K562 (cell line): ENCODE results near the gene AJM1. TPM values are rescaled to one million over a fixed set of nuclear protein-coding genes. Genes with fewer than 3 reads are reported as not detected.
A peak's percentile ranks its signal among the peaks of the same experiment; 100 is the strongest.

Source experiments
- ATAC-seq: fragments of 200-7000 bp; cut with Tn5 transposase; 3 replicates; pipeline ENCODE4 v1.9.1; 2020; ENCODE audit warnings: moderate library complexity
- BruUV-seq: library from RNA; stranded (reverse); fragments of 400-500 nt; replicated peaks from 2 replicates; lab custom pipeline; 2021; lab: Mats Ljungman, UMichigan
- CTCF ChIA-PET: fragments of 300-600 bp; formaldehyde crosslinking; extraction: SDS; loops from one replicate; lab custom pipeline; 2021; ENCODE audit warnings: low intra/inter-chr PET ratio; lab: Yijun Ruan, JAX
- POLR2A ChIA-PET: fragments of 300-600, 350-650 bp; sonication (Branson Sonifier 250); formaldehyde crosslinking; extraction: SDS; loops from one replicate; lab custom pipeline; 2021; ENCODE audit warnings: antibody characterized with exemption, inconsistent platforms; lab: Yijun Ruan, JAX
- DNase-seq, 4 experiments: peaks; one replicate each; pipeline versions ENCODE4 v3.0.0 to v3.0.0-alpha.2; 2011 to 2018; ENCODE audit warnings: low spot score in 3 of 4, mixed read lengths in 3 of 4; ENCODE audit errors: extremely low read depth in 1 of 4
- FAIRE-seq: peaks from 2 replicates; lab custom pipeline; 2011; peaks lifted over from hg19 to GRCh38; lab: Jason Lieb, UNC
- H2AFZ ChIP-seq: 2 replicates; pipeline ENCODE4 v1.6.0; 2011; ENCODE audit warnings: low read depth, low read length, control low read depth, inconsistent platforms
- H3K27ac ChIP-seq: fragments of 200-600 bp; 3 replicates; pipeline ENCODE4 v1.8.0; 2011; ENCODE audit warnings: low read depth, mild to moderate bottlenecking, control low read depth, inconsistent platforms, low read length, moderate library complexity, mixed read lengths; ENCODE audit errors: extremely low read depth
- H3K27me3 ChIP-seq, 2 experiments: fragments of 300-600 bp in 1 of 2; 2 replicates in 1 of 2; 3 replicates in 1 of 2; pipeline versions ENCODE4 v1.6.0 to v1.8.0; 2011; ENCODE audit warnings: inconsistent platforms in 2 of 2, low read length in 2 of 2, mild to moderate bottlenecking in 1 of 2, mixed read lengths in 1 of 2, moderate library complexity in 1 of 2; ENCODE audit not compliant: control insufficient read depth in 2 of 2, insufficient read depth in 2 of 2
- H3K36me3 ChIP-seq: fragments of 300-600 bp; 3 replicates; pipeline ENCODE4 v1.8.0; 2011; ENCODE audit warnings: mild to moderate bottlenecking, low read length, inconsistent platforms; ENCODE audit not compliant: control insufficient read depth, insufficient read depth
- H3K4me1 ChIP-seq, 2 experiments: fragments of 200-600 bp in 1 of 2; replicated peaks in 1 of 2; 2 replicates in 1 of 2; 3 replicates in 1 of 2; pipeline versions ENCODE4 v1.5.1 to v1.8.0; 2011; ENCODE audit warnings: inconsistent platforms in 2 of 2, low read length in 2 of 2, mild to moderate bottlenecking in 1 of 2, mixed read lengths in 1 of 2, moderate library complexity in 1 of 2; ENCODE audit not compliant: control insufficient read depth in 2 of 2, insufficient read depth in 2 of 2
- H3K4me2 ChIP-seq: 2 replicates; pipeline ENCODE4 v1.6.1; 2011; ENCODE audit warnings: low read length, control low read depth, inconsistent platforms, mixed read lengths; ENCODE audit not compliant: insufficient read depth
- H3K4me3 ChIP-seq: fragments of 200-600 bp; sonication (generic), shearing (Covaris generic); 2 replicates; pipeline ENCODE4 v1.5.1; 2016; ENCODE audit warnings: control low read depth, inconsistent platforms
- H3K79me2 ChIP-seq: fragments of 200-600 bp; 3 replicates; pipeline ENCODE4 v1.8.0; 2011; ENCODE audit warnings: low read length, inconsistent platforms; ENCODE audit not compliant: control insufficient read depth, insufficient read depth
- H3K9ac ChIP-seq, 2 experiments: 2 replicates each; pipeline versions ENCODE4 v1.6.0 to v1.6.1; 2011; ENCODE audit warnings: low read depth in 2 of 2, low read length in 2 of 2, control low read depth in 1 of 2, inconsistent platforms in 1 of 2, mild to moderate bottlenecking in 1 of 2, mixed read lengths in 1 of 2; ENCODE audit not compliant: insufficient read depth in 1 of 2
- H3K9me1 ChIP-seq: one replicate; pipeline ENCODE4 v1.6.0; 2011; ENCODE audit warnings: inconsistent platforms, mild to moderate bottlenecking, low read length, moderate library complexity; ENCODE audit not compliant: control insufficient read depth, insufficient read depth
- H3K9me3 ChIP-seq: replicated peaks from 2 replicates; pipeline ENCODE4 v1.5.1; 2011; ENCODE audit warnings: low read depth, low read length, inconsistent platforms; ENCODE audit not compliant: control insufficient read depth, insufficient read depth
- H4K20me1 ChIP-seq: replicated peaks from 2 replicates; pipeline ENCODE4 v1.6.1; 2011; ENCODE audit warnings: low read length, inconsistent platforms, mixed read lengths; ENCODE audit not compliant: control insufficient read depth, insufficient read depth
- CBX2 ChIP-seq: fragments of 200-600 bp; sonication (generic); IDR thresholded peaks from one replicate; pipeline ENCODE4 v1.6.1; 2012; ENCODE audit warnings: mild to moderate bottlenecking, low read length, inconsistent platforms; ENCODE audit not compliant: insufficient read depth, poor library complexity, severe bottlenecking
- HEY1 ChIP-seq: fragments of 250-450 bp; sonication (Bioruptor Pico); IDR thresholded peaks from 2 replicates; pipeline ENCODE4 v1.5.0; 2020; ENCODE audit warnings: mild to moderate bottlenecking, moderate library complexity, borderline replicate concordance
- ILF3 ChIP-seq: fragments of 450-650 bp; IDR thresholded peaks from 2 replicates; pipeline ENCODE4 v1.6.1; 2018; ENCODE audit warnings: antibody characterized with exemption, mild to moderate bottlenecking, moderate library complexity, borderline replicate concordance
- MAFG ChIP-seq: fragments of 450-650 bp; conservative IDR thresholded peaks from 2 replicates; pipeline ENCODE4 v1.6.1; 2016; ENCODE audit warnings: missing genetic modification characterization, missing compliant biosample characterization
- WGBS: fragments of 100-300 bp; shearing (Covaris generic); methylation state at CpG from one replicate; pipeline ENCODE4 v1.1.6; 2016; ENCODE audit warnings: low coverage, mixed read lengths; ENCODE audit not compliant: insufficient coverage; ENCODE audit errors: missing lambda C conversion rate; 5-methylcytosine and 5-hydroxymethylcytosine counted together
- in situ Hi-C: fragments of 300-500 bp; cut with MboI; formaldehyde crosslinking; loops from 4 replicates; pipeline ENCODE4 v1.15.0; 2018; ENCODE audit warnings: inconsistent platforms, mixed read lengths
- intact Hi-C: fragments of 100-400 bp; cut with micrococcal nuclease; formaldehyde crosslinking; loops from 2 replicates; pipeline ENCODE4 v1.14.2; 2022
- polyA plus RNA-seq, 8 experiments: library from polyadenylated mRNA; depleted of rRNA in 4 of 8; stranded (reverse) in 5 of 8; unstranded in 3 of 8; fragments of >200 nt; fragmentation: Nextera tagmentation in 2 of 8; fragmentation: Illumina TruSeq in 1 of 8; extraction: Ambion mirVana in 2 of 8; extraction: Trizol in 1 of 8; gene quantifications; 2 replicates each; pipeline versions ENCODE4 v1.2.1 to v1.2.3, GENCODE V29; 2011 to 2014; ENCODE audit warnings: inconsistent platforms in 1 of 8, missing spikeins in 1 of 8
- total RNA-seq, 7 experiments: library from RNA; depleted of rRNA in 6 of 7; stranded (reverse); fragments of >200 nt in 6 of 7; fragmentation: Illumina TruSeq in 2 of 7; extraction: Trizol in 2 of 7; gene quantifications; 2 replicates each; pipeline versions ENCODE4 v1.2.1 to v1.2.3, GENCODE V29; 2011 to 2021; ENCODE audit warnings: low replicate concordance in 1 of 7
- TF ChIP-seq, protein P1 (sequence below): sonication (generic); formaldehyde crosslinking; IDR thresholded peaks from 2 replicates; pipeline ENCODE4 v1.8.1; 2023; ENCODE audit warnings: mild to moderate bottlenecking, missing genetic modification reagents

Gene AJM1
- total and polyA plus RNA-seq, 9 of the 15 experiments (the other 6 are each of a cell fraction or from before 2014, with no cell fraction given), result 0.01 to 3.7 (median 0.65) TPM; not detected in 1

GRCh38 chr9:136821826-136822544 is 20.3 kb upstream of the AJM1 start:
- H3K9me3 ChIP-seq, result no peaks in the 10 kb centered on the region
- H4K20me1 ChIP-seq, result no peaks in the 10 kb centered on the region; the same call in 1 of the 2 replicates
- H3K9me1 ChIP-seq, result no peaks in the 10 kb centered on the region
- H3K27me3 ChIP-seq, result no peaks in the 10 kb centered on the region
- H2AFZ ChIP-seq, result no peak overlapping the region
- BruUV-seq, result no TSS peak
- intact Hi-C loops, result no loop called here
- FAIRE-seq (no peak), ATAC-seq (no peak), DNase-seq (no peak)
- peaks cover 50% of the 10 kb centered on the region for H3K79me2 ChIP-seq
- ChIA-PET POLR2A (interaction anchor here (0.6 to 0.9 kb wide), 3 partner anchors 9 to 308 kb away, joined by 3 to 4 read pairs (median 3); no protein-coding TSS in a partner anchor), CTCF (no interaction called here)
- peaks cover 0 to 33% of the 10 kb centered on the region in 2 experiments; a peak in 2 of 5 replicates for H3K4me1 ChIP-seq
- H3K36me3 ChIP-seq, result peaks cover 71% of the 10 kb centered on the region; the same call in 2 of the 3 replicates
- no peak overlapping the region for H3K4me2 ChIP-seq
- no peak for TF ChIP-seq MAFG (tag)
- TF ChIP-seq ILF3, result no peak
- TF ChIP-seq HEY1, result no peak
- TF ChIP-seq, protein P1, sequence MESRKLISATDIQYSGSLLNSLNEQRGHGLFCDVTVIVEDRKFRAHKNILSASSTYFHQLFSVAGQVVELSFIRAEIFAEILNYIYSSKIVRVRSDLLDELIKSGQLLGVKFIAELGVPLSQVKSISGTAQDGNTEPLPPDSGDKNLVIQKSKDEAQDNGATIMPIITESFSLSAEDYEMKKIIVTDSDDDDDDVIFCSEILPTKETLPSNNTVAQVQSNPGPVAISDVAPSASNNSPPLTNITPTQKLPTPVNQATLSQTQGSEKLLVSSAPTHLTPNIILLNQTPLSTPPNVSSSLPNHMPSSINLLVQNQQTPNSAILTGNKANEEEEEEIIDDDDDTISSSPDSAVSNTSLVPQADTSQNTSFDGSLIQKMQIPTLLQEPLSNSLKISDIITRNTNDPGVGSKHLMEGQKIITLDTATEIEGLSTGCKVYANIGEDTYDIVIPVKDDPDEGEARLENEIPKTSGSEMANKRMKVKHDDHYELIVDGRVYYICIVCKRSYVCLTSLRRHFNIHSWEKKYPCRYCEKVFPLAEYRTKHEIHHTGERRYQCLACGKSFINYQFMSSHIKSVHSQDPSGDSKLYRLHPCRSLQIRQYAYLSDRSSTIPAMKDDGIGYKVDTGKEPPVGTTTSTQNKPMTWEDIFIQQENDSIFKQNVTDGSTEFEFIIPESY, result 0 out of 2 replicates have a peak, but pooled peaks have one; percentile 0
- TF ChIP-seq CBX2, result no peak
- TF ChIP-seq, all 486 proteins: peak for 1
- Histone ChIP-seq H3K4me3 (no peak overlapping the region), H3K9ac (peak overlapping the region in 1 of 2 experiments; percentile 35; a peak in 1 of 4 replicates), H3K27ac (no peak overlapping the region)
- WGBS, result 91% methylated on average over 6 of the region's 42 CpGs
- in situ Hi-C loops, result no loop called here
